KOPT-K1 (cell line): ENCODE results near the gene SLC5A9.

Source experiments
- H3K27ac ChIP-seq: fragments of 200-600 bp; sonication (generic); 2 replicates; pipeline ENCODE4 v1.5.1; 2016; ENCODE audit warnings: antibody characterized with exemption, mild to moderate bottlenecking, low read depth, low read length; ENCODE audit not compliant: poor library complexity, severe bottlenecking
- H3K36me3 ChIP-seq: fragments of 200-600 bp; sonication (generic); 2 replicates; pipeline ENCODE4 v1.5.1; 2017; ENCODE audit warnings: antibody characterized with exemption, mild to moderate bottlenecking, low read length, moderate library complexity; ENCODE audit not compliant: insufficient read depth
- H3K9me3 ChIP-seq: fragments of 200-600 bp; sonication (generic); 2 replicates; pipeline ENCODE4 v1.5.1; 2017; ENCODE audit warnings: antibody characterized with exemption, low read length, mild to moderate bottlenecking; ENCODE audit not compliant: insufficient read depth, poor library complexity, severe bottlenecking

The SLC5A9 gene

GRCh38 chr1:48223366-48224240 lies 1.1 kb downstream of the SLC5A9 start:
- Histone ChIP-seq H3K9me3 (no peaks in the 10 kb centered on the region), H3K36me3 (no peaks in the 10 kb centered on the region), H3K27ac (no peak overlapping the region)

GRCh38 chr1:48224791-48225190 lies 2.3 kb downstream of the SLC5A9 start:
- Histone ChIP-seq H3K9me3 (no peaks in the 10 kb centered on the region), H3K36me3 (no peaks in the 10 kb centered on the region), H3K27ac (no peak overlapping the region)

GRCh38 chr1:48225579-48225978 lies 3.1 kb downstream of the SLC5A9 start:
- H3K36me3 ChIP-seq = no peaks in the 10 kb centered on the region
- no peak overlapping the region for H3K27ac ChIP-seq
- H3K9me3 ChIP-seq = no peaks in the 10 kb centered on the region

DNA sequence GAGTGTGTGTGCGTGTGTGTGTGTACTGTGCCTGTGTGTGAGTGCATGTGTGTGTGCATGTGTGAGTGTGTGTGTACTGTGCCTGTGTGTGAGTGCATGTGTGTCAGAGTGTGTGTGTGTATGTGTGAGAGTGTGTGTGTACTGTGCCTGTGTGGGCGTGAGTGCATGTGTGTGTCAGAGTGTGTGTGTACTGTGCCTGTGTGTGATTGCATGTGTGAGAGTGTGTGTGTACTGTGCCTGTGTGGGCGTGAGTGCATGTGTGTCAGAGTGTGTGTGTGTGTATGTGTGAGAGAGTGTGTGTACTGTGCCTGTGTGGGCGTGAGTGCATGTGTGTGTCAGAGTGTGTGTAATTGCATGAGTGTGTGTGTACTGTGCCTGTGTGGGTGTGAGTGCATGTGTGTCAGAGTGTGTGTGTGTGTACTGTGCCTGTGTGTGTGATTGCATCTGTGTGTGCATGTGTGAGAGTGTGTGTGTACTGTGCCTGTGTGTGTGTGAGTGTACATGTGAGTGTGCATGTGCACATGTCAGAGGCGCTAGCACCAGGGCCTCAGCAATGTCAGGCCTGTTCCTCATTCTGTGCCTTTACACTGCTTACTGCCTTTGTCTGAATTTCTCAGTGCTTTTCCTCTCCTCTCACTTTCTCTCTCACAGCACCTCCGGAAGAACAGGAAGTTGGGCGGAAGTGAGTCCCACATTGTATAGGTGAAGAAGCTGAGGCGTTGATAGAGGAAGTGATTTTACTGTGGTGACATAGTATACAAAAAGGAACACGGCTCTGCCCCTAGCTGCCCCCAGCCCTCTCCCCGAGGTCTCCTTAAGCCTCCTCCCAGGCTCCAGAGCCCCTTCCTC lies 4.9 kb downstream of the SLC5A9 start:
- Histone ChIP-seq H3K27ac (no peak overlapping the region), H3K9me3 (no peaks in the 10 kb centered on the region), H3K36me3 (no peaks in the 10 kb centered on the region)

DNA sequence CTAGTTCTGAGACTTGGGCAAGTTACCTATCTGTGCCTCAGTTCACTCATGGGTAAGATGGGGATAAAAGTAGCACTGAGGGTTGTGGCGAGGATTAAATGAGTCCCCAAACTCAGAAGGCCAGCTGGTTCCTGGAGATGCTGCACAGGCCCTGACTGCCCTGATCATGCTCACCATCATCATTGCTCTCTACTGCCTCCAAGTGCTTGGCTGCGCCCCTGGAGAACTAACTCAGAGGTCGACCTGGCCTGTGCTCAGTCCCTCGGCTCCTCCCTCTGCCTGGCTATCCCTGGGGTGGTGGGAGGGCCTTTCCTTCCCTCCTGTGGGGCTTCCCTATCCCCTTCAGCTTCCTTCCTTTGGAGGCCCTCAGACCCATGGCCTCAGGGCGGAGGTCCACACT lies 5.6 kb downstream of the SLC5A9 start:
- H3K27ac ChIP-seq = no peak overlapping the region
- no peaks in the 10 kb centered on the region for H3K9me3 ChIP-seq
- no peaks in the 10 kb centered on the region for H3K36me3 ChIP-seq

- no peaks in the 10 kb centered on the region for H3K36me3 ChIP-seq
These were observed 6.8 kb downstream of the SLC5A9 start for GRCh38 chr1:48229317-48229716.

GRCh38 chr1:48230236-48230635 lies 7.7 kb downstream of the SLC5A9 start:
- Histone ChIP-seq H3K27ac (no peak overlapping the region), H3K36me3 (no peaks in the 10 kb centered on the region), H3K9me3 (no peaks in the 10 kb centered on the region)

More at GRCh38 chr1:48229317-48229716, 6.8 kb downstream of the SLC5A9 start:
- Histone ChIP-seq H3K27ac (no peak overlapping the region), H3K9me3 (no peaks in the 10 kb centered on the region)

DNA sequence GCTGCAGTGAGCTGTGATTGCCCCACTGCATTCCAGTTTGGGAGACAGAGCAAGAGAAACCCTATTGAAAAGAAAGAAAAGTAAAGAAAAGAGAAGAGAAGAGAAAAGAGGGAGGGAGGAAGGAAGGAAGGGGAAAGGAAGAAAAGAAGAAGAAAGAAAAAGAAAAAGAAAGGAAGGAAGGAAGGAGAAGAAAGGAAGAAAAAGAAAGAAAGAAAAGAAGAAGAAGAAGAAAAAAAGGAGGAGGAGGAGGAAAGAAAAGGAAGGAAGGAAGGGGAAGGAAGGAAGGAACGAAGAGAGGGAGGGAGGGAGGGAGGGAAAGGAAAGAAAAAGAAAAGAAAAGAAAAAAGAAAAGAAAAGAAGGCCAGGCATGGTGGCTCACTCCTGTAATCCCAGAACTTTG lies 10.2 kb downstream of the SLC5A9 start:
- Histone ChIP-seq H3K36me3 (no peaks in the 10 kb centered on the region), H3K27ac (no peak overlapping the region)

DNA sequence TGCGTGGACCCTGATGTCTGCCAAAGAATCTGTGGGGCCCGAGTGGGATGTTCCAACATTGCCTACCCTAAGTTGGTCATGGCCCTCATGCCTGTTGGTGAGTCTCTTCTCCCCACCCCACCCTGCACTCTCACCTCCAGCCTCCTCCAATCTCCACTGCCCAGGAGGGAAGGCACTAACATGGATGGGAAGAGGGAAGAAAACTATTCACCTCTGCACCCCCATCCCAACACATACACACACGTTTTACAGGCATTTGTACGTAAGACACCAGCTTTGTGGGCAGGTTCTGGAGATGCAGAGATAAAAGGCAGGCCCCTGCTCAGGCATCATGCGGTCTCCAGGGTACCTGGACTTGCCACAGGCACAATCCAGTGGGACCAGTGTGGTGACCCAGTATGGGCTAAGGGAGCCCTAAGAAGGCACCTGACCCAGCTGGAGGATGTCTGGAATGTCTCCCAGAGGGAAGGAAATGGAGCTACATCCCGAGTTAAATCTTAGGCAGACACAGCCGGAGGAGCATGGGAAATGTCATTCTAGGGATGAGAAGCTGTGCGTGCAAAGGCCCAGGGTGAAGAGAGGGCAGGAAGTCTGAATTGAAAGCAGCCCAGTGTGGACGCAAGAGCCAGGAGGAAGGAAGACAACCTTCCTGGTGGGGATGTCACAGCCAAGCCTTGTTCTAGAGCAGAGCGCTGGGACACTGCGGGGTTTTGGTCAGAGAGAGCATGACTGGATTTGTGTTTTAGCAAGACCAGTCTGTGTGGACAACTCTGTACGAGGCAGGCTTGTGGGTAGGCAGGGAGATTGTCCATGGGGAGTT lies 11.4 kb downstream of the SLC5A9 start:
- no peak overlapping the region for H3K27ac ChIP-seq
- H3K36me3 ChIP-seq = no peaks in the 10 kb centered on the region
- no peaks in the 10 kb centered on the region for H3K9me3 ChIP-seq

More for the DNA sequence above, 10.2 kb downstream of the SLC5A9 start:
- H3K9me3 ChIP-seq = no peaks in the 10 kb centered on the region

DNA sequence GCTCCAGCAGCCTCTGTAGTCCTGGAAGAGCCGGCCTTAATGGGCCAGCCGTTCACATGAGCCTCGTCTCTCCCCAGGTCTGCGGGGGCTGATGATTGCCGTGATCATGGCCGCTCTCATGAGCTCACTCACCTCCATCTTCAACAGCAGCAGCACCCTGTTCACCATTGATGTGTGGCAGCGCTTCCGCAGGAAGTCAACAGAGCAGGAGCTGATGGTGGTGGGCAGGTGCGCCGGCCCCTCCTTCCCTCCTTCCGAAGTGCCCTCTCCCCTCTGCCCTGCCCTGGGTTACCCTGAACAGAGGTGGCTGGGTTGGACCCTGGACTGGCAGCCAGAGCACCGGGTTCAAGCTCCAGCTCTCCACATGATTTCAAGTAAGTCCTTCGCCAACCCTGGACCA lies 13.1 kb downstream of the SLC5A9 start:
- H3K27ac ChIP-seq = no peak overlapping the region
- H3K36me3 ChIP-seq = no peaks in the 10 kb centered on the region
- H3K9me3 ChIP-seq = no peaks in the 10 kb centered on the region

DNA sequence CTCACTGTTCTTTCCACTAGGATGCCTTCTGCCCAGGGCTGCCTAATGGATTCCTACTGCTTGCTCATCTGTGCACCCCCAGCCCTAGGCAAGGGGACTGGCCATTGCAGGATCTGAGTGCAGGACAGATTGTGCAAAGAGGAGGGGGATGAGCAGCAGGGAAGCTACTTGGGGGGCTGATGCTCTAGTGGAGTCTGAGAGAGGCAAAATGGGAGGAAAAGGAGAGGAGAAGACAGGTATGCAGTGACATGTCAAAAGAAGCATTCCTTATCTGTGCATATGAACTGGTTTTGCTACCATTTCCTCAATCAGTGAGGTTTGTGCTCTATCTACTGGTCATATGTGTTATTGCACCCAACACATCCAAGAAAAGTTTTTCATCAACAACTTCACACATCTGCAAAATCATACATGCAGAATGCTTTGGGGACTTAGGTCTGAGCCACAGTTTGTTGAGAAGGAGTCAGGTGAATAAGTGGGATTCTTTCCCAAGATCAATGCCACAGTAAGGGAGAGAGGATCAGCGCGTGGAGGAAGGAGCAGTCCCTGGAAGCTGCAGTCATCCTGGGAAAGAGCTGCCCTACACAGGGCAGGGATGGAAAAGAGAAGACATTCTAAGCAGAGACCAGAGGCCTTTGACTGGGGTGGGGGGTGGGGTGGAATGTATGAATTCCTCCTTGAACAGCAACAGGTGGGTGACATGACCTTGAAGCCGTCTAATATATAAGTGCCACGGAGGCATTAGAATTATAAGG lies 14.4 kb downstream of the SLC5A9 start:
- no peaks in the 10 kb centered on the region for H3K9me3 ChIP-seq
- no peaks in the 10 kb centered on the region for H3K36me3 ChIP-seq
- H3K27ac ChIP-seq = no peak overlapping the region

- no peaks in the 10 kb centered on the region for H3K36me3 ChIP-seq
- no peaks in the 10 kb centered on the region for H3K9me3 ChIP-seq
- no peak overlapping the region for H3K27ac ChIP-seq
These were observed 19.7 kb downstream of the SLC5A9 start for GRCh38 chr1:48242141-48242736.

DNA sequence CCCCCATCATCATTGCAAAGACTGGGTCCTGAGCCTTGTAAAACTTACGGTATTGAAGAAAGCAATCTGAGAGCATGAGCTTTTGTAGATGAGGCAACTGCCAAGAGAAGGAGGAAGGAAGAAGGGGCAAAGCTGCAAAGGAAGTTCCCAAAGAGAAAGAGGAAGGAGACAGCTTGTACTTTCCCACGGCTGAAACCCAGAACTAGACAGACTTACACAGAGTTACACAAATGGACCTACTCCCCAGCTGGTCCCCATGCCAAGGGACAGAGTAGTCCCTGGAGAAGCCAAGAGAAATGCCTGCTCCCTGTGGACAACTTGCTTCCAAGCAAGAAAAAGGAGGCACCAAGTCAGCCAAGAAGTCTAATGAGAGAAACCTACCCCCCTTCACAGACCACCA lies 22.6 kb downstream of the SLC5A9 start:
- Histone ChIP-seq H3K9me3 (no peaks in the 10 kb centered on the region), H3K27ac (no peak overlapping the region), H3K36me3 (no peaks in the 10 kb centered on the region)

DNA sequence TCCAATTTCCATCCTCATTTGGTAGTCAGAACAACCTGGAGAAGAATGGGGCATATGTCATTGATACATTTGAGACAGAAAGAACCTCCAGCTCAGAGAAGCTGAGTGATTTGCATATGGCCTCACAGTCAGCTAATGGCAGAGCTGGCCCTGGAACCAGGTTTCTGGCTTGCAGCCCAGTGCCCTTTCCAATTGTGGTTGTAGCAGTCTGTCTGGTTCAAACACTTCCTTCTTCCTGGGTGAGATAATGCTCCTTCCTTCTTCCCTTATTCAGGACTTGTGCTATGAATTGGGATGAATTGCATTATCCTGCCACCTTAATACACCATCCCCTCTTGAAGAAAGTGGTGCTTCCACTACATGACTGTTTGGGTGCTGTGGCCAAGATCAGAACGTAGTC lies 24.2 kb downstream of the SLC5A9 start:
- Histone ChIP-seq H3K36me3 (no peaks in the 10 kb centered on the region), H3K27ac (no peak overlapping the region), H3K9me3 (no peaks in the 10 kb centered on the region)
